Effector memory CD8-positive, alpha-beta T cell (primary cell): ENCODE measurements around the gene CARMIL3.

Source experiments
- ATAC-seq: fragments of 150-1000 bp; cut with Tn5 transposase; replicated peaks from 2 replicates; pipeline ENCODE4 v1.10.0; 2021; ENCODE audit warnings: mild to moderate bottlenecking, moderate library complexity
- DNase-seq, 3 experiments: peaks; one replicate each; pipeline ENCODE4 v3.0.0; 2021
- H3K27ac Mint-ChIP-seq, 2 donors: one replicate each; pipeline ENCODE4 v1.8.0; 2022; ENCODE audit warnings: mild to moderate bottlenecking in 2 of 2, mixed read lengths in 2 of 2, moderate library complexity in 2 of 2
- H3K27me3 Mint-ChIP-seq, 2 donors: one replicate each; pipeline ENCODE4 v1.8.0; 2022; ENCODE audit warnings: mixed read lengths in 2 of 2
- H3K36me3 Mint-ChIP-seq: one replicate; pipeline ENCODE4 v1.8.0; 2022; ENCODE audit warnings: mild to moderate bottlenecking, moderate library complexity, mixed read lengths; ENCODE audit not compliant: insufficient read depth
- H3K4me1 Mint-ChIP-seq, 2 donors: one replicate each; pipeline ENCODE4 v1.8.0; 2022; ENCODE audit warnings: low read depth in 2 of 2, mixed read lengths in 2 of 2
- H3K4me3 Mint-ChIP-seq, 2 donors: one replicate each; pipeline ENCODE4 v1.8.0; 2022; ENCODE audit warnings: mild to moderate bottlenecking in 2 of 2, mixed read lengths in 2 of 2, moderate library complexity in 2 of 2
- H3K9me3 Mint-ChIP-seq, 2 donors: one replicate each; pipeline ENCODE4 v1.8.0; 2022; ENCODE audit warnings: mixed read lengths in 2 of 2

Gene CARMIL3

GRCh38 chr14:24060984-24061913, 9.4 kb downstream of the CARMIL3 start:
- no peak for ATAC-seq
- Mint-ChIP-seq H3K27ac (peak overlapping the region in 1 of 2 donors; percentile 1), H3K4me3 (no peak overlapping the region), H3K4me1 (peaks cover 2 to 9% of the 10 kb centered on the region in 2 donors), H3K27me3 (no peaks in the 10 kb centered on the region), H3K9me3 (no peaks in the 10 kb centered on the region), H3K36me3 (no peaks in the 10 kb centered on the region)
- no peak for DNase-seq

- Mint-ChIP-seq H3K9me3 (no peaks in the 10 kb centered on the region), H3K4me3 (no peak overlapping the region), H3K36me3 (no peaks in the 10 kb centered on the region), H3K27ac (no peak overlapping the region), H3K27me3 (peaks cover 0 to under 1% of the 10 kb centered on the region in 2 donors), H3K4me1 (peaks cover 2 to 9% of the 10 kb centered on the region in 2 donors)
- no peak for DNase-seq
- no peak for ATAC-seq
Measured at GRCh38 chr14:24062216-24062980, 10.6 kb downstream of the CARMIL3 start.

GRCh38 chr14:24063263-24063836, 11.5 kb downstream of the CARMIL3 start:
- H3K4me1 Mint-ChIP-seq, result peaks cover 0 to 5% of the 10 kb centered on the region in 2 donors
- DNase-seq, result no peak
- no peak for ATAC-seq
- peak overlapping the region in 1 of 2 donors; percentile 21 for H3K27ac Mint-ChIP-seq
- H3K9me3 Mint-ChIP-seq, result no peaks in the 10 kb centered on the region
- H3K4me3 Mint-ChIP-seq, result no peak overlapping the region
- H3K36me3 Mint-ChIP-seq, result no peaks in the 10 kb centered on the region
- H3K27me3 Mint-ChIP-seq, result peaks cover 0 to 10% of the 10 kb centered on the region in 2 donors

- no peak overlapping the region for H3K27ac Mint-ChIP-seq
- DNase-seq (no peak), ATAC-seq (no peak)
- H3K36me3 Mint-ChIP-seq, result no peaks in the 10 kb centered on the region
- H3K4me3 Mint-ChIP-seq, result no peak overlapping the region
- H3K27me3 Mint-ChIP-seq, result peaks cover 2 to 16% of the 10 kb centered on the region in 2 donors
- no peaks in the 10 kb centered on the region for H3K9me3 Mint-ChIP-seq
- H3K4me1 Mint-ChIP-seq, result no peaks in the 10 kb centered on the region
Measured at GRCh38 chr14:24064091-24064795, 12.4 kb downstream of the CARMIL3 start.

- no peak overlapping the region for H3K27ac Mint-ChIP-seq
- ATAC-seq (no peak), DNase-seq (no peak)
- H3K36me3 Mint-ChIP-seq, result no peaks in the 10 kb centered on the region
- H3K4me1 Mint-ChIP-seq, result no peaks in the 10 kb centered on the region
- peaks cover 8 to 22% of the 10 kb centered on the region in 2 donors for H3K27me3 Mint-ChIP-seq
- no peaks in the 10 kb centered on the region for H3K9me3 Mint-ChIP-seq
- H3K4me3 Mint-ChIP-seq, result no peak overlapping the region
Measured at GRCh38 chr14:24064856-24065255, 13.0 kb downstream of the CARMIL3 start.

- Mint-ChIP-seq H3K9me3 (no peaks in the 10 kb centered on the region), H3K36me3 (no peaks in the 10 kb centered on the region), H3K4me1 (peaks cover 0 to 2% of the 10 kb centered on the region in 2 donors), H3K27me3 (peaks cover 9 to 27% of the 10 kb centered on the region in 2 donors), H3K4me3 (no peak overlapping the region), H3K27ac (no peak overlapping the region)
- ATAC-seq, result no peak
- DNase-seq, result no peak
Measured at GRCh38 chr14:24065408-24065807, 13.6 kb downstream of the CARMIL3 start.

- no peak overlapping the region for H3K4me3 Mint-ChIP-seq
- no peak for DNase-seq
- no peak overlapping the region for H3K27ac Mint-ChIP-seq
Measured at GRCh38 chr14:24066496-24067132, 14.8 kb downstream of the CARMIL3 start.

GRCh38 chr14:24067133-24068082, 15.6 kb downstream of the CARMIL3 start:
- Mint-ChIP-seq H3K4me1 (peaks cover 0 to 5% of the 10 kb centered on the region in 2 donors), H3K4me3 (no peak overlapping the region), H3K36me3 (no peaks in the 10 kb centered on the region), H3K27me3 (peaks cover 16 to 47% of the 10 kb centered on the region in 2 donors), H3K9me3 (no peaks in the 10 kb centered on the region), H3K27ac (no peak overlapping the region)
- no peak for ATAC-seq
- no peak for DNase-seq

More at GRCh38 chr14:24066496-24067132, 14.8 kb downstream of the CARMIL3 start:
- H3K9me3 Mint-ChIP-seq, result no peaks in the 10 kb centered on the region
- no peak for ATAC-seq
- no peaks in the 10 kb centered on the region for H3K36me3 Mint-ChIP-seq
- H3K27me3 Mint-ChIP-seq, result peaks cover 16 to 40% of the 10 kb centered on the region in 2 donors
- H3K4me1 Mint-ChIP-seq, result peaks cover 0 to 5% of the 10 kb centered on the region in 2 donors

GRCh38 chr14:24068711-24069410, 17.1 kb downstream of the CARMIL3 start:
- DNase-seq (no peak), ATAC-seq (no peak)
- H3K9me3 Mint-ChIP-seq, result no peaks in the 10 kb centered on the region
- peaks cover 21 to 51% of the 10 kb centered on the region in 2 donors for H3K27me3 Mint-ChIP-seq
- peaks cover 0 to 5% of the 10 kb centered on the region in 2 donors for H3K4me1 Mint-ChIP-seq
- H3K4me3 Mint-ChIP-seq, result no peak overlapping the region
- H3K36me3 Mint-ChIP-seq, result no peaks in the 10 kb centered on the region
- no peak overlapping the region for H3K27ac Mint-ChIP-seq

GRCh38 chr14:24069411-24069735, 17.6 kb downstream of the CARMIL3 start:
- peaks cover 21 to 51% of the 10 kb centered on the region in 2 donors for H3K27me3 Mint-ChIP-seq
- DNase-seq (no peak), ATAC-seq (no peak)

GRCh38 chr14:24070285-24071143, 18.7 kb downstream of the CARMIL3 start:
- Mint-ChIP-seq H3K9me3 (no peaks in the 10 kb centered on the region), H3K4me1 (peaks cover 0 to 7% of the 10 kb centered on the region in 2 donors), H3K27me3 (peaks cover 21 to 51% of the 10 kb centered on the region in 2 donors), H3K4me3 (no peak overlapping the region), H3K27ac (no peak overlapping the region), H3K36me3 (no peaks in the 10 kb centered on the region)
- ATAC-seq (no peak), DNase-seq (no peak)

More at GRCh38 chr14:24069411-24069735, 17.6 kb downstream of the CARMIL3 start:
- Mint-ChIP-seq H3K4me1 (peaks cover 0 to 5% of the 10 kb centered on the region in 2 donors), H3K4me3 (no peak overlapping the region), H3K36me3 (no peaks in the 10 kb centered on the region), H3K27ac (no peak overlapping the region), H3K9me3 (no peaks in the 10 kb centered on the region)
